A673 (cell line): ENCODE results near the gene MBOAT7.

Experiments used
- CTCF ChIP-seq: fragments of 300-800, 200-600 bp; sonication (generic); conservative IDR thresholded peaks from 2 replicates; pipeline ENCODE4 v1.5.1; 2017; ENCODE audit warnings: low read depth, mild to moderate bottlenecking, antibody characterized with exemption, low read length, moderate library complexity, mixed read lengths
- EZH2 ChIP-seq: fragments of 200-600 bp; sonication (generic); IDR thresholded peaks from 2 replicates; pipeline ENCODE4 v1.6.1; 2017; ENCODE audit warnings: borderline replicate concordance, low read depth, mild to moderate bottlenecking, mixed read lengths, antibody characterized with exemption, low read length; ENCODE audit not compliant: poor library complexity, severe bottlenecking

GRCh38 chr19:54207676-54207982, 18.2 kb upstream of the MBOAT7 start:
- no peak for TF ChIP-seq CTCF
- no peak for TF ChIP-seq EZH2
